Ishikawa (cell line): Measurements from ENCODE around the gene GPLD1.

Source experiments
- CEBPB ChIP-seq: IDR thresholded peaks from 2 replicates; pipeline ENCODE4 v1.6.1; 2012
- CREB1 ChIP-seq: IDR thresholded peaks from 2 replicates; pipeline ENCODE4 v1.6.1; 2012; ENCODE audit warnings: low read depth
- EGR1 ChIP-seq: IDR thresholded peaks from 2 replicates; pipeline ENCODE4 v1.6.1; 2012
- EP300 ChIP-seq: IDR thresholded peaks from 2 replicates; pipeline ENCODE4 v1.6.1; 2012; ENCODE audit warnings: borderline replicate concordance
- FOXM1 ChIP-seq: IDR thresholded peaks from 2 replicates; pipeline ENCODE4 v1.6.1; 2012; ENCODE audit warnings: low read depth, borderline replicate concordance
- NFIC ChIP-seq: IDR thresholded peaks from 2 replicates; pipeline ENCODE4 v1.6.1; 2012
- RAD21 ChIP-seq: IDR thresholded peaks from 2 replicates; pipeline ENCODE4 v1.6.1; 2012; ENCODE audit warnings: low read depth
- TAF1 ChIP-seq: IDR thresholded peaks from 2 replicates; pipeline ENCODE4 v1.6.1; 2012; ENCODE audit warnings: low read depth, mild to moderate bottlenecking
- TCF12 ChIP-seq: IDR thresholded peaks from 2 replicates; pipeline ENCODE4 v1.6.1; 2012; ENCODE audit warnings: low read depth
- TEAD4 ChIP-seq: IDR thresholded peaks from 2 replicates; pipeline ENCODE4 v1.6.1; 2012
- YY1 ChIP-seq: IDR thresholded peaks from 2 replicates; pipeline ENCODE4 v1.6.1; 2012; ENCODE audit warnings: low read depth
- ZBTB7A ChIP-seq: IDR thresholded peaks from 2 replicates; pipeline ENCODE4 v1.6.1; 2012; ENCODE audit warnings: low read depth
- TF ChIP-seq, protein P1 (sequence below): IDR thresholded peaks from 2 replicates; pipeline ENCODE4 v1.6.1; 2012; ENCODE audit warnings: low read depth, mild to moderate bottlenecking
- TF ChIP-seq, protein P2 (sequence below): IDR thresholded peaks from 2 replicates; pipeline ENCODE4 v1.6.1; 2012
- TF ChIP-seq, protein P3 (sequence below): IDR thresholded peaks from 2 replicates; pipeline ENCODE4 v1.6.1; 2012

The GPLD1 gene

DNA sequence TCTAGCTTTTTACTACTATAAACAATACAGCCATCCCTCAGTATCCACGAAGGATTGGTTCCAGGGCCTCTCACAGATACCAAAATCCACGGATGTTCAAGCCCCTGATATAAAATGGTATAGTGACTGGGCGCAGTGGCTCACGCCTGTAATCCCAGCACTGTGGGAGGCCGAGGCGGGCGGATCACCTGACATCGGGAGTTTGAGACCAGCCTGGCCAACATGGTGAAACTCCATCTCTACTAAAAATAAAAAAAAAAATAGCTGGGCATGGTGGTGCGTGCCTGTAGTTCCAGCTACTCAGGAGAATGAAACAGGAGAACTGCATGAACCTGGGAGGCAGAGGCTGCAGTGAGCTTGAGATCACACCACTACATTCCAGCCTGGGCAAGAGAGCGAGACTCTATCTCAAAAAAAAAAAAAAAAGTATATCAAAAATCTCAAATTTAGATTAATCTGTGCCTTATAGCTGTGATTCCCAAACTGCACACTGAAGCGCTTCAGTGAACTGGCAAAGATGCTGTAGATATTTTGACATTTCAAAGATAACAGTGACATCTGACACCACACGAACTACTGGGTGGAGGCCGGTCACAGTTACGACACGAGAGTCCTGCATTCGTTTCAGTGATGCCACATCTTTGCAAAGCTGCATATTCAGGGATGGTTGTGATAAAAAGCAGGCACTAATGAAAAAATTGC is 48.3 kb downstream of the GPLD1 start:
- TF ChIP-seq, protein P1, sequence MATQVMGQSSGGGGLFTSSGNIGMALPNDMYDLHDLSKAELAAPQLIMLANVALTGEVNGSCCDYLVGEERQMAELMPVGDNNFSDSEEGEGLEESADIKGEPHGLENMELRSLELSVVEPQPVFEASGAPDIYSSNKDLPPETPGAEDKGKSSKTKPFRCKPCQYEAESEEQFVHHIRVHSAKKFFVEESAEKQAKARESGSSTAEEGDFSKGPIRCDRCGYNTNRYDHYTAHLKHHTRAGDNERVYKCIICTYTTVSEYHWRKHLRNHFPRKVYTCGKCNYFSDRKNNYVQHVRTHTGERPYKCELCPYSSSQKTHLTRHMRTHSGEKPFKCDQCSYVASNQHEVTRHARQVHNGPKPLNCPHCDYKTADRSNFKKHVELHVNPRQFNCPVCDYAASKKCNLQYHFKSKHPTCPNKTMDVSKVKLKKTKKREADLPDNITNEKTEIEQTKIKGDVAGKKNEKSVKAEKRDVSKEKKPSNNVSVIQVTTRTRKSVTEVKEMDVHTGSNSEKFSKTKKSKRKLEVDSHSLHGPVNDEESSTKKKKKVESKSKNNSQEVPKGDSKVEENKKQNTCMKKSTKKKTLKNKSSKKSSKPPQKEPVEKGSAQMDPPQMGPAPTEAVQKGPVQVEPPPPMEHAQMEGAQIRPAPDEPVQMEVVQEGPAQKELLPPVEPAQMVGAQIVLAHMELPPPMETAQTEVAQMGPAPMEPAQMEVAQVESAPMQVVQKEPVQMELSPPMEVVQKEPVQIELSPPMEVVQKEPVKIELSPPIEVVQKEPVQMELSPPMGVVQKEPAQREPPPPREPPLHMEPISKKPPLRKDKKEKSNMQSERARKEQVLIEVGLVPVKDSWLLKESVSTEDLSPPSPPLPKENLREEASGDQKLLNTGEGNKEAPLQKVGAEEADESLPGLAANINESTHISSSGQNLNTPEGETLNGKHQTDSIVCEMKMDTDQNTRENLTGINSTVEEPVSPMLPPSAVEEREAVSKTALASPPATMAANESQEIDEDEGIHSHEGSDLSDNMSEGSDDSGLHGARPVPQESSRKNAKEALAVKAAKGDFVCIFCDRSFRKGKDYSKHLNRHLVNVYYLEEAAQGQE = no peak
- TF ChIP-seq, protein P2, sequence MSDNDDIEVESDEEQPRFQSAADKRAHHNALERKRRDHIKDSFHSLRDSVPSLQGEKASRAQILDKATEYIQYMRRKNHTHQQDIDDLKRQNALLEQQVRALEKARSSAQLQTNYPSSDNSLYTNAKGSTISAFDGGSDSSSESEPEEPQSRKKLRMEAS = no peak
- TF ChIP-seq CREB1 (no peak), FOXM1 (no peak), EGR1 (no peak), CEBPB (no peak), NFIC (no peak), EP300 (no peak), YY1 (no peak), TCF12 (no peak), TEAD4 (no peak)

DNA sequence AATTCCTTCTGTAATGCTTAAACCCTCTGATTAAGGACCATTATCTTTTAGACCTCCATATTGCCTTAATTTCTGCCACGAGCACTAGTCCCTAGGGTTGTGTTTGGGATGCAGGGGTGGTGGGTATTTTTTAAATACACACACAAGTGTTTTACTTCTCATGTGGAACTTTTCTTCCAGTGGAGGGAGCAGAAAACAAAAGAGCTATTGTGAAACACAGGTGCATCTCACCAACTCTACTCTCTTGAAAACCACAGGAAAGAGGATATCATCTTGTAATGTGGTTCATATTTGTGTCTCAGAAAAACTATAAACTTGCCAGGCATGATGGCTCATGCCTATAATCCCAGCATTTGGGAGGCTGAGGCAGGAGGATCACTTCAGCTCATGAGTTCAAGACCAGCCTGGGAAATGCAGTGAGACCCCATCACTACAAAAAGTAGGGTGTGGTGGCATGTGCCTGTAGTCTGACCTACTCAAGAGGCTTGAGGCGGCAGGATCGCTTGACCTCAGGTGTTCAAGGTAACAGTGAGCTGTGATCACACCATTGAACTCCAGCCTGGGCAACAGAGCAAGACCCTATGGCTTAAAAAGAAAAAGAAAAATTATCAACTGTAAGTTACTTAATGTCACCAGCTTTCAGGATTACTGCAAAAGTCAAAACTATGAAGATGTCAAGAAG is 49.4 kb downstream of the GPLD1 start:
- TF ChIP-seq, protein P3, sequence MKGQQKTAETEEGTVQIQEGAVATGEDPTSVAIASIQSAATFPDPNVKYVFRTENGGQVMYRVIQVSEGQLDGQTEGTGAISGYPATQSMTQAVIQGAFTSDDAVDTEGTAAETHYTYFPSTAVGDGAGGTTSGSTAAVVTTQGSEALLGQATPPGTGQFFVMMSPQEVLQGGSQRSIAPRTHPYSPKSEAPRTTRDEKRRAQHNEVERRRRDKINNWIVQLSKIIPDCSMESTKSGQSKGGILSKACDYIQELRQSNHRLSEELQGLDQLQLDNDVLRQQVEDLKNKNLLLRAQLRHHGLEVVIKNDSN = no peak
- TF ChIP-seq TAF1 = no peak
- TF ChIP-seq RAD21 = no peak
- no peak for TF ChIP-seq TCF12
- no peak for TF ChIP-seq NFIC

DNA sequence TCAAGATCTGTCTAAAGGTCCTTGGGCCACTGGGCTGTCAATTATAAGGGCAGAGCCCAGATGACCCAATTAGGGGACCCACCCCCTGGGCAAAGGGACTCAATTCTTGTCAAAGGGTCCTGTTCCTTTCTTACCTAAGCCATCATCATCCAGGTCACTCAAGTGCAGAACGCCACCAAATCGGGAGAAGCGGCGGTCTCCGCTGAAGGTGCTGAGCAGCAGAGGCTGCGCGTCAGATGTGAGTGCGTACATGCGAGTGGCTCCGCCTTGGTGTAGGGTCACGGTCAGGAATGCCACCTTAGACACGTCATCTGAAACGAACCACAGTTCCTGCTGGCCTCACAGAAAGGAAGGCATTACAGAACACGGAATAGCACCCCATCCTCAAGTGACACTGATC is 52.4 kb downstream of the GPLD1 start:
- no peak for TF ChIP-seq EP300
- TF ChIP-seq, protein P1 = no peak
- TF ChIP-seq TAF1 = no peak
- TF ChIP-seq EGR1 = no peak
- TF ChIP-seq TCF12 = no peak
- no peak for TF ChIP-seq YY1
- TF ChIP-seq, protein P2 = no peak
- no peak for TF ChIP-seq ZBTB7A
- no peak for TF ChIP-seq FOXM1

DNA sequence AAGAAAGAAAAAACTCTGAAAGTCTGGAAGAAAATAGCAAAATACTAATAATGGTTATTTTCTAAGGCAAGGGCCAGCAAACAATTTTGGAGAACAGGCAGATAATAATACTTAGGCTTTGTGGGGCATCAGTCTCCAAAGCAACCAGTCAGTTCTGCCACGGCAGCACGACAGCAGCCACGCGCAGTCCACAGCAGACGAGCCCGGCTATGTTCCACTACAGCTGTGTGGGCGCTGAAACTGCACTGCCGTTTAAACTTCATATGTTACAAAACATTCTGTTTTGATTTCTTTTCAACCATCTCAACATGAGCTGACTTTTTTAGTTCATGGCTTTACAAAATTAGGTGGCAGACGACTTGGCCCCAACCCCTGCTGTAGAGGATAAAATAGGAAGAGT is 56.8 kb downstream of the GPLD1 start:
- no peak for TF ChIP-seq TCF12
- TF ChIP-seq FOXM1 = no peak
- TF ChIP-seq EP300 = no peak
- TF ChIP-seq NFIC = no peak
- no peak for TF ChIP-seq ZBTB7A
- TF ChIP-seq TEAD4 = no peak
- TF ChIP-seq, protein P3 = no peak
- no peak for TF ChIP-seq EGR1
- no peak for TF ChIP-seq RAD21
- TF ChIP-seq, protein P1 = no peak
- no peak for TF ChIP-seq CEBPB
- no peak for TF ChIP-seq CREB1
- TF ChIP-seq, protein P2 = no peak
- TF ChIP-seq YY1 = no peak
- TF ChIP-seq TAF1 = no peak
